ENCODE results near the gene FKBP7.

FKBP7 gene

DNA sequence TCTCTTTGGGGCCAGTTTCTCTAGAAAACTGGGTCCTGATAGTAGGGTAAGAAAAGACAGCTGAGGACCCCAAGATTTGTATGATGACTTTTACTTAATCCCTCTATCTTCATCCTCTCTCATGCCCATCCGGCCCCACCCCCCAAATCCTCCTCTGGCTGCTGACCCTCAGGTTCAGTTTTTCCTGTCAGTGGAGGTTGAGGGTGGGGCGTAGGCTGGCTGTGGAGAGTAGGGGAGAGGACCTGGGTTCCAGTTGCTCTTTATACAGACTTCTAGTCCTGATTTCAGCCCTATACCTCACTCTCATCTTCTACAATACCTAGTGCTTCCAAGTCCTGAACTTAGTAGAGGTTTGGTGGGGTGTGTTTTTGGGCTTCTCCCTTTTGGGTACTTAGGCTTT, 30.2 kb upstream of the FKBP7 start:
- TF ChIP-seq, protein P1, sequence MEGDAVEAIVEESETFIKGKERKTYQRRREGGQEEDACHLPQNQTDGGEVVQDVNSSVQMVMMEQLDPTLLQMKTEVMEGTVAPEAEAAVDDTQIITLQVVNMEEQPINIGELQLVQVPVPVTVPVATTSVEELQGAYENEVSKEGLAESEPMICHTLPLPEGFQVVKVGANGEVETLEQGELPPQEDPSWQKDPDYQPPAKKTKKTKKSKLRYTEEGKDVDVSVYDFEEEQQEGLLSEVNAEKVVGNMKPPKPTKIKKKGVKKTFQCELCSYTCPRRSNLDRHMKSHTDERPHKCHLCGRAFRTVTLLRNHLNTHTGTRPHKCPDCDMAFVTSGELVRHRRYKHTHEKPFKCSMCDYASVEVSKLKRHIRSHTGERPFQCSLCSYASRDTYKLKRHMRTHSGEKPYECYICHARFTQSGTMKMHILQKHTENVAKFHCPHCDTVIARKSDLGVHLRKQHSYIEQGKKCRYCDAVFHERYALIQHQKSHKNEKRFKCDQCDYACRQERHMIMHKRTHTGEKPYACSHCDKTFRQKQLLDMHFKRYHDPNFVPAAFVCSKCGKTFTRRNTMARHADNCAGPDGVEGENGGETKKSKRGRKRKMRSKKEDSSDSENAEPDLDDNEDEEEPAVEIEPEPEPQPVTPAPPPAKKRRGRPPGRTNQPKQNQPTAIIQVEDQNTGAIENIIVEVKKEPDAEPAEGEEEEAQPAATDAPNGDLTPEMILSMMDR (IDR thresholded peaks at IDR 0.05; ENCODE audit: extremely low read depth, insufficient read depth, missing control alignments) = no peak
- DNase-seq (ENCODE audit: low spot score) = no peak
- in situ Hi-C loops (cut with MboI; ENCODE audit: low pct_unique_long_range_greater_than_20kb, low sequenced_read_pairs, unreplicated experiment) = no loop called here

DNA sequence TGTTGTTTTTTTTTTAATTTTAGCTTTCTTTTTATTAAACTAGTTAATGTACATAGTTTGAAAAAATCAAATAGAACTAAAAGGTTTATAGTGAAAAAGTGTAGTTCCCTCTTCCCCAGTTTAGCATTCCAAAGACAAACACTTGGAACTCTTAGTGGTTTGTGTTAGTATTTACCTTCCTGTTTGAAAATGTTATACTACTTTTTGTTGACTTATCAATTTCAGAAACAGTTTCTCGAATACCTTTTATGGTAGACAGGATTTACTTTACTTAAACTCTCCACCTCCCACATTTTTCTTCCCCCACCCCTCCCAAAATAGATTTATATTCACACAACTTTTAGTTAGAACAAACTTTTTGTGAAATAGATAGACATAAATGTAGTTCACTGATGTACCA, 28.5 kb upstream of the FKBP7 start:
- in situ Hi-C loops (cut with MboI; ENCODE audit: low pct_unique_long_range_greater_than_20kb, low sequenced_read_pairs, unreplicated experiment) = no loop called here
- TF ChIP-seq, protein P1 (IDR thresholded peaks at IDR 0.05; ENCODE audit: extremely low read depth, insufficient read depth, missing control alignments) = no peak
- DNase-seq (ENCODE audit: low spot score) = no peak

DNA sequence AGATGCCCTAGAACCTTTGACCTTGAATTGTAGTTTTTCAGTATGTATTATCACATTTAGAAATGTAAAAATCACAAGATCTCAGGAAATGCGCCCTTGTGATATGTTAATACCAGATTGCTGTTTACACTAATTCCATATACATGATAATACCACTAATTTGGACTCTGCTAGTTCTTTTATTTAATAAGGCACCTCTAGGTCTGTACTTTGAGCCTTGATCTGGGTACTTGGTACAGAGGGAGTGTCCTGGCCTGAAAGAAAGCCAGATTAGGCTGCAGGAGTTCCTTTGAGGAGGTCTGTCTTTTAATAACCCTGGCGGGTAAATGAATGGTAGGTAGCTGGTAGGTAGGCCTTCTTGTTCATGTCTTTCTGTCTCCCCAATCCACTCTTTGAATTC, 28.1 kb upstream of the FKBP7 start:
- TF ChIP-seq, protein P1 (IDR thresholded peaks at IDR 0.05; ENCODE audit: extremely low read depth, insufficient read depth, missing control alignments) = no peak
- in situ Hi-C loops (cut with MboI; ENCODE audit: low pct_unique_long_range_greater_than_20kb, low sequenced_read_pairs, unreplicated experiment) = no loop called here
- DNase-seq (ENCODE audit: low spot score) = no peak

DNA sequence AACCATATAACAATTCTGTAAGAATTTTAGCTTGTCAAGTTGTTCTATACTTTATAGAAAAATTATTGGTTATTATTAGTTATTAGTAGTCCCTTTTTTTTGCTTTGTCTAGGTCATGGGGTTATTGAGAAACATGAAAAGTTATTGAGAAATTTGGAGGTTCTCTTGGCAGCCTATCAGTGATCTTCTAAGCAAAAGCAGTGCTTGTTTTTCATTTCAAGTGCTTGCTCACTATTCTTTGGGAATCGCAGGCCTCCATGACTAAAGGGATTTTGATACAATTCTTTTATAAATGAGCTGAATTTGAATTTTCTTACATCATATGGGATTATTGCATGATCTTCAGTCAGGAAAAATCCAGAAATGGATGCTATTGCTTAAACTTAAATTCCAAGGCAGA, 27.7 kb upstream of the FKBP7 start:
- no peak for DNase-seq (ENCODE audit: low spot score)
- in situ Hi-C loops (cut with MboI; ENCODE audit: low pct_unique_long_range_greater_than_20kb, low sequenced_read_pairs, unreplicated experiment) = no loop called here
- TF ChIP-seq, protein P1 (IDR thresholded peaks at IDR 0.05; ENCODE audit: extremely low read depth, insufficient read depth, missing control alignments) = no peak

DNA sequence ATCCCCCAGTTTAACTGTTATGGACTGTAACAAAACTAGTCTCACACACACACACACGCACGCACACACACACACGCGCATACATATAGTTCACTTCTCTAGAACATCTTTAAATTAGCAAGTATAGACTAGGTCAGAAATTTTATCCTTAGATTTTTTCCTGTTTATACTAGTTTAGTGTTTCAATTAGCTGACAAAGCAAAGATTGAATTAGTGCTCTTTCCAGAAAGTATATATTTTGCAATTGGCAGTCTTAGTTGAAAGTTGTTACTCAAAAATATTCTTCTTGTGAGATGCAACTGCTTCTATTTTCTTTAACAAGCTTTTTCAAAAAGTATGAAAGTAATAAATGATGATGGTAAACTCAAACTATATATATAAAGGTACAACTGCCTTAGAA, 24.4 kb upstream of the FKBP7 start:
- in situ Hi-C loops (cut with MboI; ENCODE audit: low pct_unique_long_range_greater_than_20kb, low sequenced_read_pairs, unreplicated experiment) = no loop called here
- DNase-seq (ENCODE audit: low spot score) = no peak
- TF ChIP-seq, protein P1 (IDR thresholded peaks at IDR 0.05; ENCODE audit: extremely low read depth, insufficient read depth, missing control alignments) = no peak

DNA sequence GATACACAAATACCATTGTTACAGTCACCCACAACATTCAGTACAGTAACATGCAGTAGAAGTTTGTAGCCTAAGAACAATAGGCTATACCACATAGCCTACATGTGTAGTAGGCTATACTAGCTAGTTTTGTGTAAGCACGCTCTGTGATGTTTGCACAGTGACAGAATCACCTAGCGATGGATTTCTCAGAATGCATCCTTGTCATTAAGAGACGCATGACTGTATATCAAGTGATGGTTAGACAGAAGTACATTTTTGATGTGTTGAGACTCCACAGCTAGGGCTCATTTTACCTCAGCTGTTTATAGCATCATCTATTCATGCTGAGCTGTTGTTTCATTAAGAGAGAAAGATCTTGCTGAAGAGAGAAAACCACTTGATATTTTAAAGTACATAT, 21.2 kb upstream of the FKBP7 start:
- in situ Hi-C loops (cut with MboI; ENCODE audit: low pct_unique_long_range_greater_than_20kb, low sequenced_read_pairs, unreplicated experiment) = no loop called here
- DNase-seq (ENCODE audit: low spot score) = no peak
- TF ChIP-seq, protein P1 (IDR thresholded peaks at IDR 0.05; ENCODE audit: extremely low read depth, insufficient read depth, missing control alignments) = no peak

DNA sequence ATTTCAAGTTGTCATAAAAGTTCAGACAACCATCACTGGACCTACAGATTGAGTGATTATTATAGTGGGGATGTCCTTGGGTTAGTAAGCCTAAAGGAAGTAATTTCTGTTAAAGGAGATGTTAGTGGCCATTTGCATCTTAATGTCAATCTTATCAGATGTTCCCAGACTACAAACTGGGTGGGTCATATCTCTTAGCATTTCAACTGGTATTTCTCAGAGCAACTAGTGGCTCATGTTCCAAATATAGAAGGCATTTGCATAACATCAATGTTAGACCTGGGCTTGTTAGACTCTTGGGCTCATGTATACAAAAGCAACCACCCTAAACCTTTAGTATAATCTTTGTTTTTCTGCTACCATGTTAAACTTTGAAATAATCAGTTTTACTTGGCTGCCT, 19.7 kb upstream of the FKBP7 start:
- TF ChIP-seq, protein P1 (IDR thresholded peaks at IDR 0.05; ENCODE audit: extremely low read depth, insufficient read depth, missing control alignments) = no peak
- in situ Hi-C loops (cut with MboI; ENCODE audit: low pct_unique_long_range_greater_than_20kb, low sequenced_read_pairs, unreplicated experiment) = no loop called here
- no peak for DNase-seq (ENCODE audit: low spot score)
